Brain microvascular endothelial cell (primary cell): ENCODE measurements around the gene RELL1.

ENCODE experiments used
- DNase-seq: peaks from one replicate; pipeline ENCODE4 v3.0.0-alpha.2; 2020
- H3K27ac ChIP-seq: fragments of 250-450 bp; sonication (Bioruptor Pico); 2 replicates; pipeline ENCODE4 v1.5.1; 2020; ENCODE audit warnings: mild to moderate bottlenecking, moderate library complexity
- H3K27me3 ChIP-seq: fragments of 250-450 bp; sonication (Bioruptor Pico); replicated peaks from 2 replicates; pipeline ENCODE4 v1.5.1; 2020; ENCODE audit warnings: mild to moderate bottlenecking
- H3K36me3 ChIP-seq: fragments of 250-450 bp; sonication (Bioruptor Pico); replicated peaks from 2 replicates; pipeline ENCODE4 v1.5.1; 2020; ENCODE audit warnings: mild to moderate bottlenecking
- H3K4me3 ChIP-seq: 2 replicates; pipeline ENCODE4 v1.5.1; 2011; ENCODE audit warnings: low read depth, mild to moderate bottlenecking, control low read depth, low read length, moderate library complexity
- CTCF ChIP-seq: IDR thresholded peaks from 2 replicates; pipeline ENCODE4 v1.5.1; 2011; ENCODE audit warnings: low read depth, mild to moderate bottlenecking, moderate library complexity, low read length, control low read depth, inconsistent platforms; ENCODE audit errors: missing control alignments
- in situ Hi-C: cut with HindIII; loops from 2 replicates; pipeline ENCODE4 v1.10.0; 2017; ENCODE audit warnings: low sequenced_read_pairs, low pct_ligation_motif_present

RELL1 gene

GRCh38 chr4:37678624-37679023 is 7.6 kb downstream of the RELL1 start:
- DNase-seq, result peak; percentile 27
- H3K27me3 ChIP-seq, result no peaks in the 10 kb centered on the region
- H3K27ac ChIP-seq, result no peak overlapping the region
- H3K4me3 ChIP-seq, result no peak overlapping the region
- in situ Hi-C loops, result no loop called here
- TF ChIP-seq CTCF, result no peak
- H3K36me3 ChIP-seq, result no peaks in the 10 kb centered on the region

DNA sequence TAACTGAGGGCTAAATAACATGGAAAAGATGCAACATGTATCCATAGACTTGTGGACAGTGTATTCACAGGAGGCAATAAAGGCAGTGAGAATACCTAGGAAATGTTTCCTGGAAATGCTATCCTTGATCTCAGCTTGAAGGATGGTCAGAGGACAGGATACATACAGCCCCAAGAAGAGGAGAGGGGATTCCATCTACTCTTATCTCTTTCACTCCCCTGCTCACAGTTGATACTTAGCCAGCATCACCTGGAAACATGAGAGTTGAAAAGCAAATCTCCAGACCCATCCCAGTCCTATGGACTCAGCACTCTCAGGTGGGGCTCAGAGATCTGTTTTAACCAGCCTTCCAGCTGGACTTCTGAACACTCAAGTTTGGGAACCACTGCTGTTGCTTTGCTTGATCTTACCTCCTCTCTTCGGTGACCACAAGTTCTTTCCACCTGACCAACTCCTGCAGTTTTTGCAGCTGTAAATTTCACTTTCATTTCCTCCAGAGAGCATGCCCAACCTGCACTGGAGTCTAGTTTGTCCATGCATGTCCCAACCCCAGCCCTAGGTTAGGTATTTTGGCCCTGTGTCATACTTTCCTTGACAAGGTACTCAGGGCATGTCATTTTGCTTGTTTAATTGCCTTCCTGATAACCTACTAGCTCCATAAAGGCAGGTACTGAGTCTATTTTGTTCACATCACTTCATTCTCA is 10.4 kb downstream of the RELL1 start:
- no peaks in the 10 kb centered on the region for H3K36me3 ChIP-seq
- no peak for DNase-seq
- in situ Hi-C loops, result no loop called here
- no peak for TF ChIP-seq CTCF
- H3K4me3 ChIP-seq, result no peak overlapping the region
- H3K27me3 ChIP-seq, result no peaks in the 10 kb centered on the region
- H3K27ac ChIP-seq, result no peak overlapping the region

DNA sequence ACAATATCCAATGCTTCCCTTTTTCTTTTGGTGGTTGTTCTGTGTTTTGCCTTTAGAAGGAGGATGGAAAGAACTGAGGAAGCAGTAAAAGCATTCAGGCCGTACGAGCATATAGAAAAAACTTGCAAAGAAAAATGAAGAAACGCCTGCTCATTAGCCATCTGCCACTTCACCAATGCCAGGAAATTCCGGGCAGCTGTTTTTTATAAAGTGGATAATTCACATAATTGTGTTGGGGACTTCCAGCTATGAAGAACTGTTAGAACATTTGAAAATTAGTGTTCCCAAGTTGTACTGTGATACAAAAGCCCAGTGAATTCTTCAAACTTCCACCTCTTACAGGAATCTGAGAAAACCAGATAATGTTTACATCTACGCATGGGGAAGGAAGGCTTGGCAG is 11.7 kb downstream of the RELL1 start:
- no peak overlapping the region for H3K4me3 ChIP-seq
- no peaks in the 10 kb centered on the region for H3K27me3 ChIP-seq
- in situ Hi-C loops, result no loop called here
- no peak for TF ChIP-seq CTCF
- H3K36me3 ChIP-seq, result no peaks in the 10 kb centered on the region
- no peak overlapping the region for H3K27ac ChIP-seq
- DNase-seq, result no peak

- in situ Hi-C loops, result no loop called here
- no peak for TF ChIP-seq CTCF
- DNase-seq, result no peak
- Histone ChIP-seq H3K27ac (no peak overlapping the region), H3K27me3 (no peaks in the 10 kb centered on the region), H3K36me3 (no peaks in the 10 kb centered on the region), H3K4me3 (no peak overlapping the region)
Measured at GRCh38 chr4:37673538-37674192, 12.5 kb downstream of the RELL1 start.

GRCh38 chr4:37671072-37671471 is 15.1 kb downstream of the RELL1 start:
- Histone ChIP-seq H3K36me3 (no peaks in the 10 kb centered on the region), H3K27me3 (no peaks in the 10 kb centered on the region), H3K4me3 (no peak overlapping the region), H3K27ac (no peak overlapping the region)
- in situ Hi-C loops, result no loop called here
- no peak for TF ChIP-seq CTCF
- no peak for DNase-seq
